ENCODE data around the gene DIP2B. TPM values are rescaled to one million over a fixed set of nuclear protein-coding genes. Genes with fewer than 3 reads are reported as not detected.

DIP2B gene
- total RNA-seq, 2 experiments from 2014 or later: 29.5 to 30.0 TPM

GRCh38 chr12:50720501-50720900 lies 215.7 kb downstream of the DIP2B start:
- Histone ChIP-seq H3K27me3 (ENCODE audit: control insufficient read depth in 1 of 2, insufficient read depth in 2 of 2, low read length in 2 of 2) (no peaks in the 10 kb centered on the region), H3K4me3 (ENCODE audit: low read length) (no peak overlapping the region), H3K27ac (ENCODE audit: low read depth in 1 of 2, low read length in 2 of 2) (no peak overlapping the region), H3K4me1 (ENCODE audit: insufficient read depth, low read length) (no peaks in the 10 kb centered on the region), H3K36me3 (ENCODE audit: insufficient read depth, low read length) (peaks cover 82% of the 10 kb centered on the region), H3K9me3 (ENCODE audit: control insufficient read depth in 1 of 2, insufficient read depth in 1 of 2, low read length in 2 of 2) (no peaks in the 10 kb centered on the region)
- no peak for TF ChIP-seq CTCF (IDR thresholded peaks at IDR 0.05)
- ATAC-seq (ENCODE audit: poor library complexity) (no peak), DNase-seq (no peak)
- no peaks in the 10 kb centered on the region for H3K4me1 Mint-ChIP-seq (ENCODE audit: low read depth)
- H3K9me3 Mint-ChIP-seq: no peaks in the 10 kb centered on the region
- intact Hi-C loops (cut with DNase I, micrococcal nuclease): no loop called here
- POLR2A ChIA-PET: interaction anchor here (0.6 kb wide), 1 partner anchor 203 kb away, joined by 4 read pairs; no protein-coding TSS in a partner anchor
- H3K27ac Mint-ChIP-seq: no peak overlapping the region
- peaks cover 90% of the 10 kb centered on the region for H3K36me3 Mint-ChIP-seq (ENCODE audit: low read depth)
- no peak overlapping the region for H3K4me3 Mint-ChIP-seq
- no peaks in the 10 kb centered on the region for H3K27me3 Mint-ChIP-seq
- CTCF ChIA-PET: no interaction called here

DNA sequence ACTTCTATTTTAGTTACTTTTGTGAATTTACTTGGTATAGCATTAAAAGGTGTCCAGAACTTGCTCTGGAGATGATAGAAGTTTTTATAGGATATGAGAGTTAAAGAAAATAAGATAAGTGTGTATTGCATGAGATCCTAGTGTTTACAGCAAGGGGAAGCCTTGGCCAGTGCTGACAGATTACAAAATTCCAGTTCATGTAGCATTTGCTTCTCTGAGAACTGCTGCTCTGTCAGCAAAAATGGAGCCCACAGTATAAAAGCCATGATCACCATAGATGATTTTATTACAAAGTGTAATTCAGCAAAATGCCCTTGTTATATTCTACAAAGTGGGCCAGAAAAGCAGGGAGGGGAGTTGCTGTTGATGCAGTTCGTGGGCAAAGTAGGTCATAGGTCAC lies 219.1 kb downstream of the DIP2B start:
- Mint-ChIP-seq H3K36me3 (ENCODE audit: low read depth) (peaks cover 86% of the 10 kb centered on the region), H3K9me3 (no peaks in the 10 kb centered on the region), H3K4me3 (no peak overlapping the region), H3K27me3 (no peaks in the 10 kb centered on the region), H3K4me1 (ENCODE audit: low read depth) (no peaks in the 10 kb centered on the region), H3K27ac (no peak overlapping the region)
- Histone ChIP-seq H3K27ac (ENCODE audit: low read depth in 1 of 2, low read length in 2 of 2) (no peak overlapping the region), H3K36me3 (ENCODE audit: insufficient read depth, low read length) (peaks cover 92% of the 10 kb centered on the region), H3K27me3 (ENCODE audit: control insufficient read depth in 1 of 2, insufficient read depth in 2 of 2, low read length in 2 of 2) (no peaks in the 10 kb centered on the region), H3K9me3 (ENCODE audit: control insufficient read depth in 1 of 2, insufficient read depth in 1 of 2, low read length in 2 of 2) (no peaks in the 10 kb centered on the region), H3K4me3 (ENCODE audit: low read length) (no peak overlapping the region), H3K4me1 (ENCODE audit: insufficient read depth, low read length) (no peaks in the 10 kb centered on the region)
- CTCF ChIA-PET: no interaction called here
- ATAC-seq (ENCODE audit: poor library complexity) (no peak), DNase-seq (no peak)
- TF ChIP-seq CTCF (IDR thresholded peaks at IDR 0.05): no peak
- POLR2A ChIA-PET: no interaction called here
- intact Hi-C loops (cut with DNase I, micrococcal nuclease): no loop called here

- intact Hi-C loops (cut with DNase I, micrococcal nuclease): no loop called here
- no peaks in the 10 kb centered on the region for H3K27me3 Mint-ChIP-seq
- DNase-seq (no peak), ATAC-seq (ENCODE audit: poor library complexity) (no peak)
- H3K4me3 Mint-ChIP-seq: no peak overlapping the region
- no peak for TF ChIP-seq CTCF (IDR thresholded peaks at IDR 0.05)
- Histone ChIP-seq H3K36me3 (ENCODE audit: insufficient read depth, low read length) (peaks cover 95% of the 10 kb centered on the region), H3K4me3 (ENCODE audit: low read length) (no peak overlapping the region), H3K4me1 (ENCODE audit: insufficient read depth, low read length) (no peaks in the 10 kb centered on the region), H3K27me3 (ENCODE audit: control insufficient read depth in 1 of 2, insufficient read depth in 2 of 2, low read length in 2 of 2) (no peaks in the 10 kb centered on the region), H3K27ac (ENCODE audit: low read depth in 1 of 2, low read length in 2 of 2) (no peak overlapping the region), H3K9me3 (ENCODE audit: control insufficient read depth in 1 of 2, insufficient read depth in 1 of 2, low read length in 2 of 2) (no peaks in the 10 kb centered on the region)
- ChIA-PET POLR2A (no interaction called here), CTCF (interaction anchor here (1.0 kb wide), 1 partner anchor 9 kb away, joined by 3 read pairs; no protein-coding TSS in a partner anchor)
- H3K27ac Mint-ChIP-seq: no peak overlapping the region
- no peaks in the 10 kb centered on the region for H3K9me3 Mint-ChIP-seq
- H3K4me1 Mint-ChIP-seq (ENCODE audit: low read depth): no peaks in the 10 kb centered on the region
- peaks cover 88% of the 10 kb centered on the region for H3K36me3 Mint-ChIP-seq (ENCODE audit: low read depth)
Observed at GRCh38 chr12:50725011-50725942, 220.5 kb downstream of the DIP2B start.

All from CD4-positive, alpha-beta T cell (primary cell).